Measurements from ENCODE around the gene B9D2. TPM values are rescaled to one million over a fixed set of nuclear protein-coding genes. Genes with fewer than 3 reads are reported as not detected.
A peak's percentile ranks its signal among the peaks of the same experiment; 100 is the strongest.

Gene B9D2
- total RNA-seq, 1 experiment from 2014 or later: 7.3 TPM

DNA sequence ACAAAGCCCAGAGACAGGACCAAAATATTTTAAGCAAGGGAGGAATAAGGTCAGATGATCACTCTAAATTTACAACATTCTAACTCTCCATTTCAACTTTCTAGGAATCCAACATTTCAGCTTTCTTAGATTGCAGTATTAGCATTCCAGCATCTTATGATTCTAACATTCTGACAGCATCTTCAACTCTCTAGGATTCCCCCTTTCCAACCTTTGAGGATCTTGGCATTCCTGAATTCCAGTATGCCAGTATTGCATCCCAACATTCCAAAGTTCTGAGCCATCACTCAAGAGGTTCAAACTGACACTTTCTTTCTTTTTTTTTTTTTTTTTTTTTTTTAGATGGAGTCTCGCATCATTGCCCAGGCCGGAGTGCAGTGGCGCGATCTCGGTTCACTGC lies 24.0 kb downstream of the B9D2 start:
- intact Hi-C loops (cut with micrococcal nuclease): no loop called here
- Histone ChIP-seq H2AFZ (ENCODE audit: low read depth, low read length, poor library complexity, severe bottlenecking) (no peak overlapping the region), H4K20me1 (ENCODE audit: insufficient read depth) (no peaks in the 10 kb centered on the region), H3K9ac (ENCODE audit: low read length) (no peak overlapping the region), H3K9me3 (ENCODE audit: control insufficient read depth in 1 of 2, insufficient read depth in 1 of 2, low read depth in 1 of 2, low read length in 2 of 2) (no peaks in the 10 kb centered on the region), H3K27me3 (ENCODE audit: insufficient read depth, low read length) (no peaks in the 10 kb centered on the region), H3K36me3 (ENCODE audit: control insufficient read depth in 1 of 2, insufficient read depth in 2 of 2, low read length in 2 of 2) (peaks cover 3 to 5% of the 10 kb centered on the region in 2 experiments; a peak in 3 of 4 replicates), H3K4me1 (ENCODE audit: control insufficient read depth in 1 of 2, insufficient read depth in 2 of 2, low read length in 2 of 2) (peaks cover 0 to 9% of the 10 kb centered on the region in 2 experiments; a peak in 1 of 4 replicates), H3K79me2 (ENCODE audit: insufficient read depth, low read length) (no peaks in the 10 kb centered on the region), H3K4me3 (replicated peaks in 1 of 2; ENCODE audit: low read depth in 1 of 2, low read length in 2 of 2) (no peak overlapping the region), H3K9me2 (ENCODE audit: insufficient read depth) (no peaks in the 10 kb centered on the region), H3K27ac (ENCODE audit: low read depth, low read length) (no peak overlapping the region), H3K4me2 (ENCODE audit: low read length) (no peak overlapping the region)
- ChIA-PET RAD21 (ENCODE audit: low non-redundant PET in 1 of 2, low total read pairs in 2 of 2, uncharacterized antibody in 2 of 2, unreplicated experiment in 2 of 2) (no interaction called here), POLR2A (no interaction called here), CTCF (no interaction called here)
- no peak for ATAC-seq
- TSS peak; percentile 76 for BruUV-seq (replicated peaks)
- TF ChIP-seq EGR1 (IDR thresholded peaks at IDR 0.05; ENCODE audit: low read depth) (no peak), YY1 (IDR thresholded peaks at IDR 0.05; ENCODE audit: extremely low read depth, insufficient replicate concordance, low read depth, low read length) (no peak), SRF (IDR thresholded peaks at IDR 0.05; ENCODE audit: low read depth) (no peak), CEBPB (IDR thresholded peaks at IDR 0.05; ENCODE audit: low read depth) (no peak), EZH2phosphoT487 (IDR thresholded peaks at IDR 0.05; ENCODE audit: borderline replicate concordance) (no peak), ATF3 (IDR thresholded peaks at IDR 0.05) (no peak), ZFX (IDR thresholded peaks at IDR 0.05) (no peak), MAX (IDR thresholded peaks at IDR 0.05) (no peak), EZH2 (IDR thresholded peaks at IDR 0.05) (no peak), ELF1 (IDR thresholded peaks at IDR 0.05; ENCODE audit: borderline replicate concordance, low read depth) (no peak), TCF7L2 (IDR thresholded peaks at IDR 0.05; ENCODE audit: borderline replicate concordance, extremely low read depth, insufficient read depth, insufficient read length) (no peak), POLR2A (IDR thresholded peaks at IDR 0.05; ENCODE audit: borderline replicate concordance, extremely low read depth, insufficient read depth, insufficient read length) (no peak), REST (IDR thresholded peaks at IDR 0.05; ENCODE audit: low read depth) (no peak), JUND (IDR thresholded peaks at IDR 0.05) (no peak), FOSL1 (IDR thresholded peaks at IDR 0.05; ENCODE audit: low read depth) (no peak), CBX3 (IDR thresholded peaks at IDR 0.05; ENCODE audit: low read depth) (no peak), ZNF274 (IDR thresholded peaks at IDR 0.05; ENCODE audit: low read depth, low read length) (no peak)
- TF ChIP-seq, protein P1, sequence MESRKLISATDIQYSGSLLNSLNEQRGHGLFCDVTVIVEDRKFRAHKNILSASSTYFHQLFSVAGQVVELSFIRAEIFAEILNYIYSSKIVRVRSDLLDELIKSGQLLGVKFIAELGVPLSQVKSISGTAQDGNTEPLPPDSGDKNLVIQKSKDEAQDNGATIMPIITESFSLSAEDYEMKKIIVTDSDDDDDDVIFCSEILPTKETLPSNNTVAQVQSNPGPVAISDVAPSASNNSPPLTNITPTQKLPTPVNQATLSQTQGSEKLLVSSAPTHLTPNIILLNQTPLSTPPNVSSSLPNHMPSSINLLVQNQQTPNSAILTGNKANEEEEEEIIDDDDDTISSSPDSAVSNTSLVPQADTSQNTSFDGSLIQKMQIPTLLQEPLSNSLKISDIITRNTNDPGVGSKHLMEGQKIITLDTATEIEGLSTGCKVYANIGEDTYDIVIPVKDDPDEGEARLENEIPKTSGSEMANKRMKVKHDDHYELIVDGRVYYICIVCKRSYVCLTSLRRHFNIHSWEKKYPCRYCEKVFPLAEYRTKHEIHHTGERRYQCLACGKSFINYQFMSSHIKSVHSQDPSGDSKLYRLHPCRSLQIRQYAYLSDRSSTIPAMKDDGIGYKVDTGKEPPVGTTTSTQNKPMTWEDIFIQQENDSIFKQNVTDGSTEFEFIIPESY (IDR thresholded peaks at IDR 0.05; ENCODE audit: extremely low read depth, insufficient replicate concordance, low read length): no peak
- no peak for DNase-seq (ENCODE audit: low read depth, low spot score)
